GM19035 (cell line): ENCODE data around the gene GREB1.

Experiments
- ATAC-seq: cut with Tn5 transposase; IDR thresholded peaks from one replicate; pipeline ENCODE4 v1.9.1; 2021; ENCODE audit not compliant: unreplicated experiment

GREB1 gene

DNA sequence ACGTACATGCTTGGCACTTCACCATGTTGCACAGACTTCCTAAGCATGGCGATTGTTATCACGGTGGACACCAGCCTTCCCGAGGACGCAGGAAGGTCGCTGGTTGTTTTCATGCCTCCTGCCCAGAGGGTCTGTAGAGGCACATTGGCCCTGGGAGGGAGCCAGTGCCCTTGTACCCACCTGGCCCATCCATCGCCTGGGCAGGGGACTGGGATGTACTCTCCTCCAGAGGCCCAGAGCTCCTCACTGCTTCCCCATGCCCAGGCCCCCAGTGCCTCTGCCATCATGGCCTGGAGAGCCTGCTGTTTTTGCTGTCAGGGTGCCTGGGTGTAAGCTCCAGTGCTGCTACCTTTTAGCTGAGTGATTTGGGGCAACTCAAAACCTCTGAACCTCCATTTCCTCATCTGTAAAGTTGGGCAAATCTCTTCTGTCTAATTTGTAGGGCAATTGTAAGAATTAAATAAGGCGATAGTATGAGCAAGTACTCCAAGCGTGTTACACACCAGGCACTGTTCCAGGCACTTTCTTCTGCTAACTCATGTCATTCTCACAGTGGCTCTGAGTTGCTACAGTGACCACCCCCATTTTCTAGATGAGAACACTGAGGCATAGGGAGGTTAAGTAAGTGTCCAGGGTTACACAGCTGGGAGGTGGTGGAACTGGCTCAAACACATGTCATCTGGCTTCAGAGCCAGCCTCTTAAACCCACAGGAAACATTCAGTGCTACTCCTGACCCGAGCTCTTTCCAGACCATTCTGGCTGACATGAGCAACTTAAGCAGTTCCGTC is 45.3 kb downstream of the GREB1 start:
- ATAC-seq: no peak

DNA sequence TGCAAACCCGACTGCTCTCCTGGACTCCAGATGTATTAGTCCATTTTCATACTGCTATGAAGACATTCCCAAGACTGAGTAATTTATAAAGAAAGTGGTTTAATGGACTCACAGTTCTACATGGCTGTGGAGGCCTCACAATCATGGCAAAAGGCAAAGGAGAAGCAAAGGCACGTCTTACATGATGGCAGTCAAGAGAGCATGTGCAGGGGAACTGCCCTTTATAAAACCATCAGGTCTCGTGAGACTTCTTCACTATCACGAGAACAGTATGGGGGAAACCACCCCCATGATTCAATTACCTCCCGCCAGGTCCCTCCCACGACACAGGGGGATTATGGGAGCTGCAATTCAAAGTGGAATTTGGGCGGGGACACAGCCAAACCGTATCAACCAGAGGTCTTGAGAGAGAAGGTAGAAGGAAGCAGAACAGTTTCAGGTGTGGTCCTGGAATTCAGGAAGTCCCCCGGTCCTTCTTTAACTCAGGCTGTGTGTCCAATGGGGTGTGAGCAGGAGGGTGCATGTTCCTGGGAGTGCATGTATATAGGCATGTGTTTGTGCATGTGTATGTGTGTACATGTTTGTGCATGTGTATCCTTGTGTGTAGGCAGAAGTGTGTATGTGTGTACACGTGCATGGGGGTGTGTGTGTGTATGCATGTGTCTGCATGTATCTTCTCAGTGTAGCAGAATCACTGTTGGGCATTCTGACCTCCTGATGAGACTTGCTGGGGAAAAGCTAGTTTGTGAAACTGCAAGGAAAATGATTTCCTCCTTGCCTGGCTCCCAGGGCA is 46.2 kb downstream of the GREB1 start:
- no peak for ATAC-seq

DNA sequence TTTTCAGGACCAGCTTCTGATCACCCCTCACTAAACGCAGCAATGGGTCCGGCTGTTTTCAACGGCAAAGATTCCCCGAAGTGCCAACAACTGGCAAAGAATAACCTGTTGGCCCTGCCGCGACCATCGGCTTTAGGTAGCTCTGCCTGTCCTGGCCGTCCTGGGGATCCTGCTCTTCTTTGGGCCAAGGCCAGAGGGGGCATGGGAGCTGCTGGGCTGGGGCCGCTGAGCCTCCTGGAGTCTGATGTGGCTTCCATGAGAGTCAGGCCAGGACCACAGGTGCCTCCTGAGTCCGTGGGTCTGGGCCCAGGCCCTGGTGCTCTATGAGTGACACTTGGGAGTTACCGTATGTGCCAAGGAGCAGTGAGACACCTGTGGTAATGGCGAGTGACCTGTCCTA is 46.9 kb downstream of the GREB1 start:
- no peak for ATAC-seq

DNA sequence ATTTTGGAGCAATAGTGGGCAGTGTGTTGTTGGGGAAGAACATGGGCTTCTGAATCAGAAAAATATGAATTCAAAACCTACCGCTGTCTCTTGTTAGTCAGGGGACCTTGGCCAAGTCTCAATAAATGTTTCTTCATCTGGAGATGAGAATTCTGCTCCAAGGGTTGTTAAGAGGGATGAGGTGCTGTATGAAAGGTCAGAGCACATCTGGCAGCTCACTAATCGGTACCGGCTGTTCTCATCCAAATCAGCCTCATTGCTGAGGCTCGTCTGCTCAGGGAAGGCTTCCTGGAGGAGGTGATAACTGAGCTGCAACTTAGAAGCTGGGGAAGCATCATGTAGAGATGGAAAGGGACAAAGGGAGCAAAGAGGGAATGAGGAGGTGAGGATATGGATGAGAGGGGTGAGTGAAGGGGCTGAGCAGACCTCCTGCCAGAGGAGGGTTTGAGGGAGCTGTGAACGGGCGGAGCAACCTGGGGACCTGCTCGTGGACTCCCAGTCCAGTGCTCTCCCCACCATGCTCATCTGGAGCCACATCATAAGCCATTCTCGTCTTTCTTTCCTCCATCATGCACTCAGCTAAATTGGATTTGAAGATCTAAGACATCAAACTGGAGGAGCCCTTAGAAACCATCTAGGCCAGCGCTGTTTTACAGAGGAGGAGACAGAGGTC is 47.4 kb downstream of the GREB1 start:
- no peak for ATAC-seq

DNA sequence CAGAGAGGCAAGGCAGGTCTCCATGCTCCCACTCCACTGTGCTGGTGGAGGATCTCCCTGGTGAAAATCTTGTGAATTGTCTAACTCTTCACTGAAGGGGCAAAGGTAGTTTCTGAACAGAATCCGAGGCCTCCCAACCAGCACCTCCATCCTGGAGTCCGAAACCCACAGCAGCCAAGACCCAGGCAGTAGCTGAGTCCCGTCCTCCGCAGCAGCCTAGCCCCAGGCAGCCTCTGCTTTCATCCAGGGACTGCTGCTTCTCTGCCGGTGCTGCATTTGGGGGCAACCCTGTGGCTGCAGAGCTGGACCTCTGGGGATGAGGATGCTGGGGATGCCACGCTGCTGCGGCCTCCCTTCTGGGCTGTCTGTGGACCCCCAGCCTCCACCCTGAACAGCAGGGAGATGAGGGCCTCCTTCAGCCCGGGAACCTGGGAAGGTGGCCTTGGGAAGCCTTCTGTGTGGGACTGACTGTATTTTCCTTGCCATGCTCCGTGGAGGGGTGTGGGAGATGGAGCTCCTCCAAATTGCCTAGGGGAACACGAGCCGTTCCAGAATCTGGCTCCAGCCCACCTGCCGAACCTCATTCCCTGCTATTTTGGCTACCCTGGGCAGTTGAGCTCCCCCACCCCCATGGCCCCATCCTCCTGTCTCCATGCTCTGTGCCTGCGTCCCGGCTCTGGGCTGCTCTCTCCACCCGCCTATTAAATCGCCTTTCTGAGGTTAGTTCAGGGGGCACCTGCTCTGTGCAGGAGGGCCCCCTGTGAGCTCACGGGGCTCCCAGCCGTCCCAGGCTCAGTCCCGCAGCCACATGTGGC is 48.2 kb downstream of the GREB1 start:
- no peak for ATAC-seq

DNA sequence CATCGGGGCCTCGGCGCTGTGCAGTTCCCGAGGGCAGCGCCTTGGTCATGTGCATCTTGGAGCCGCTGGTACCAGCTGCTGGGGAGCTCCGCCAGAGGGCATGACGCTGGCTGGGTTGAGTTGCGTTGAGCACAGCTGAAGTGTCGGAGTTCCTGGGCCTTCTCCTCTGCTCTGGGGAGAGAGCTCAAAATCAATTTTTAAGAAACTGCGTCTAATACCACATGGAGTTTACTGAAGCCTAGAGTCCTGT is 48.7 kb downstream of the GREB1 start:
- ATAC-seq: no peak

DNA sequence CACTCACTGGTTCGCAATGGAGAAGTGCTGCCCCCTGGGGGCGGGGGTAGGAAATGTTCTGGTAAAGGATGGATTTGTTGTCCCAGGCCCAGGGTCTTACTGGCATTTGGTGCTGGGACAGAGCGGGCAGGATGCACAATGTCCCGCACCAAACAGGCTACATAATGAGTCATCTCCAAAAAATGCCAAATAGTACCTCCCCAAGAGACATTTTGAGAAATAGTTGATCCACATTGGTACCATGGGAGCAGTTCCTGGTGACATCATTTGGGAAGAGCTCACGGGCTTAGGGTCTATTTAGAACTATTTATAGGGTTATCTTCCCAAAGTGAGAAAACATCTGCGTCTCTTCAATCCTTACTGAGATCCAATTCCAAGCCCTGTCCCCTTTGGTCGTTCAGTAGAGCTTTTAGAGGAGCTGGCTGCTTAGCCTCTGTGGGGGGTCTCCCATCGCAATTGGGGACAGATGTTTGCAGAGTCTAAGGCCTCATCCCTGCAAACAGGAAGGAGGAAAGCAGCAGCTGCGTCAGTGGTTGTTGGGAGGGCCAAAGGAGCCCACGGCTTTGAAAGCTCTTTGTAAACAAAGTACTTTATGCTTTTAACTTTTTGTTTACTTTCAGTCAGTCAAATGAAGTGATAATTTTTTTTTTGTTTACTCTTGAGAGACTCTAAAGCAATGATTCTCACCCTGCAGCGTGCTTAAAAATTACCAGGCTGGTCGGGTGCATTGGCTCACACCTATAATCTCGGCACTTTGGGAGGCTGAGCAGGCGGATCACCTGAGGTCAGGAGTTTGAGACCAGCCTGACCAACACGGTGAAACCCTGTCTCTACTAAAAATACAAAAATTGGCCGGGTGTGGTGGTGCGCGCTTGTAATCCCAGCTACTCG is 49.3 kb downstream of the GREB1 start:
- no peak for ATAC-seq

DNA sequence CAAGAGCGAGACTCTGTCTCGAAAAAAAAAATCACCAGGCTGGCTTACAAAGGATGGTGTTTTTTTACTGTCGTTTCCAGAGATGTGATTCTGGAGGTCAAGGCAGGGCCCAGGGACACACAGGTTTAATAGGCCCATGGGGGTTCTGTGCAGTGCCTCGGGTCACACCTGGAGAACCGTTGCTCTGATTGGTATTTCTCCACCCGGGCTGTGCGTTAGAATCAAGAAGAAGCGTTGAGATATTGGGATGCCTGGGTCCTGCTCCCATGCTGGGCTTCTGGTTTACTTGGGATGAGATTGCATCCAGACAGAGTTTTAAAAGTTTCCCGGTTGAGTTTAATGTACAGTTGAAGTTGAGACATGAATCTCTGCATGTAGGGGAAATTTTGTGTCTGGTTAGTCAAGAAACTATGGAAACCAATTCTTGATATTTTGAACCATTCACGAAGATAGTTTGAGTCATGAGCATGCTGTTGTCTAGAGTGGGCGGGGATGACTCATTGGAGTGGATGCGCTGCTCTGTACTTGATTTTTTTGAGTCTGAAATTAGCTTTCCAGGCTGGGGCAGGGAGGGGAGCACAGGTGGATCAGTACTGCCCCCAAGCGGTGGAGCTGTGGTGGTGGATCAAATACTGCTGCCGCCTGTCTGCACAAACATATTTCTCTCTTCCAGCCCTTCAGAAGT is 50.1 kb downstream of the GREB1 start:
- ATAC-seq: peak; percentile 79

DNA sequence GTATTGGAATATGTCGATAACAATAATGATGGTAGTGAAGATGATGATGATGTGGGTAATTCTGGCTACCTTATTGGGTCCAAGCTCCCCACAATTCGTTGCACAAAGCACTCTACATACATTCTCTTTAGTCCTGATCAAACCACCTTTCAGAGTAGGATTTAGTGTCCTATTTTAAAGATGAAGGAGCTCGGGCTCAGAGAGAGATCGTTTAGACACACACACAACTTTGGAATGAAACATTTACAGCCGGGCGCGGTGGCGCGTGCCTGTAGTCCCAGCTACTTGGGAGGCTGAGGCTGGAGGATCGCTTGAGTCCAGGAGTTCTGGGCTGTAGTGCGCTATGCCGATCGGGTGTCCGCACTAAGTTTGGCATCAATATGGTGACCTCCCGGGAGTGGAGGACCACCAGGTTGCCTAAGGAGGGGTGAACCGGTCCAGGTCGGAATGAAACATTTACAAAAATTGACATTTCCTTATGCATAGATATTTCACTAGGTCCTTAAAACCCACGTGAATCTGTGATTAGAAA is 50.7 kb downstream of the GREB1 start:
- ATAC-seq: no peak

DNA sequence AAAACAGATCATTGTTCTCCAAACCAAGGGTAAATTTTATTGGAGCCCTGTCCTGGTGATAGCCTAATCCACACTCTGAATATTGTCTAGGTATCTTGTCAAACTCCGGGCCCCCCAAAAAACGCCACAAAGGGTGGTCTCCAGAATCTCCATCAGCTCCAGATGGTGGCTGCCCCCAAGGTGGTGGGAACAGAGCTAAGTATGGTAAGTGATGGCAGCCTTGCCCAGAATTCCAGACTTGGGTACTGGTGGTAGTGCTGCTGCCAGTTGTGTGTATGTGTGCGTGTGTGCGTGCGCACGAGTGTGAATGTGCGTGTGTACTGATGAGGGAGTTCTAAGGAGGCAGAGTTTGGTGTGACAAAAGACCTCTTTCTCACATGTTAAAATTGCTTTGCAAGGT is 51.2 kb downstream of the GREB1 start:
- no peak for ATAC-seq

DNA sequence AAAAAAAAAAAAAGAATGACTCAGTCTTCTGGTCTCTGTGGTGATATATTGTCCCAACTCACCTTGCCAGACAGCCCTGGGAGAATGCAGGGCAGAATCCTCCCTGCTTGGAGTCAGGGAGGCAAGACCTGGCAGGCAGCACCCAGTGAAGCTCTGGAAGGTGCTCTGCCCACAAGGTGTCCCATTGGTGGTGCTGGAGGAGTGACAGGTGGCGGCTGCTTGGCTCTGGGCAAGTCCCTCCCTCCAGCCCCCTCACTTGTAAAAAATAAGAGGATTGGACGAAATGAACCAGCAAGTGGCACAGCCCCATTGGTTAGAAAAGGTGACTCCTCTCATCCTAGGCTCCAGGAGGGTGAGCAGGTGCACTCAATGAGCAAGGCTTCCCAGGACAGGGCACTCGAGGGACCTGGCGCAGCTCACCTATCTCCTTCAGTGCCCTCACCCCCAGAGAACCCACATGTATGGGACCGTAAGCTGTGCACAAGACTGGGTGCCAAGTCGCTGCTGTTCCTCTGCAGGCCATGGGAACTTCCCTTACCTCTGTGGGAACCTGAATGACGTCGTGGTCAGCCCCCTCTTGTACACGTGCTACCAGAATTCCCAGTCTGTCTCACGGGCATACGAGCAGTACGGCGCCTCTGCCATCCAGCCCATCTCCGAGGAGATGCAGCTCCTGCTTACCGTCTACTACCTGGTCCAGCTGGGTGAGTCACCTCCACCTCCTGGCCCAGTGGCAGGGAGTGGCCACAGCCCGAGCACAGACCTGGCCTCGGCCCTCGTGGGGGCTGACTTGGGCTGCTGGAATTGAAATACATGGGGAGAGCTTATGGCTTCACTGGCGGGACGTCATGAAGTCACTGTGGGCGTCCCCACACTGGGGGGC is 54.6 kb downstream of the GREB1 start:
- no peak for ATAC-seq

DNA sequence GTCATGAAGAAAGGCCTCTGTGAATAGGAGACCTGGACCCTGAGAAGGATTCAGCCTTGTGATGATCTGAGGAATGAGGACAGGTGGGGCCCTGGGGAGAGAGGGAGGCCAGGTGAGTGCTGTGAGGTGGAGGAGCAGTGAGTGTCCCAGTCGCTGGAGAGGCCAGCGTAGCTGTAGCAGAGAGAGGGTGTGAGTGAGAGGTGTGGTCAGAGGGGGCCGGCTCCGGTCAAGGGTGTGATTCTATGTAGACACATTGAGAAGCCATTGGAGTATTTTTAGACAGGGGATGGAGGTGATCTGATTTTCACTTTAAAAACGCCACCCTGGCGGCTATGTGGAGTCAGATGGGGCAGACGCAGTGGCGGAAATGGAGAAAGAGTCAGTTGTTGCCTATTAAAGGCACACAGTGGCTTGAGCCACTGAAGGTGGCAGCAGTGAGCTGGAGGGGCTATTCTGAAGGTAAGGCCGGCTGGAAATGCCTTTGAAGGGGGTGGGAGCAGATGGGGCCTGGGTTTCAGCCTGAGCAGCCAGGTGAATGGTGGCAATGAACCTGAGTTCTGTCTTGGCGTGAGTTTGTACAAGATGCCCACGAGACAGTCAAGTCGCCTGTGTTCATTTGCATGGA is 55.6 kb downstream of the GREB1 start:
- no peak for ATAC-seq

DNA sequence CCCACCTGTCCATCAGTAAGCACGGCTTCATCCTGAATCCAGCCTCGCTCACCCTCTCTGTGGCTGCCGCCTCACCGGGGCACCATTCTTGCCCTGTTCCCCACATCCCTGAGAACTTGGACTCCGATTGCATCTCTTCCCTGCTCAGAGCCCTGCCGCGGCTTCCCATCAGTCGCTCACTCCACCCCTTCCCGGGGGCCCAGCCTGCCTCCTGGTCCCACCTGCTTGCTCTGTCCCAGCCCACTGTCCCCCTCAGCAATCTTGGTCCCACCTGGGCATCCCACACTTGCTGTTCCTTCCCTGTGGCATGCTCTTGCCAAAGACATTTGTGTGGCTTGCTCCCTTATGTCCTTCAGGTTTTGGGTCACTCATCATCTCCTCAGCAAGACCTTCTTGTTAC is 56.3 kb downstream of the GREB1 start:
- no peak for ATAC-seq

DNA sequence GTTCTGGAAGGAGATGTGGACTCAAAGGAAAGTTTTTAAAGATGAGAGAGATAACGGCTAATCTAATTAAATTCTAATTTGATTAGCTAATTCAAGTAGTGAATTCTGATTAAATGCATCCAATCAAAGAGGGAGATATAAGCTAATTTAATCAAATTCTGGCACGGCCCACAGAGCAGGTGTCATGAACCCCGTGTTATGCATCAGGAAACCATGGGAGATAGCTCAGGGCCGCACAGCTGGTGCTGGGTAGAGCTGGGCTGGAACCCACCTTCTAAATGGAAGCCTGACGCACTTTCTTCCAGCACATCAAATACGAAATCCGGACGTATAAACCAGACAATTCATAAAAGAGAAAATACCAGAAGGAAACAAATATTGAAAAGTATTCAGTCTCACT is 57.2 kb downstream of the GREB1 start:
- ATAC-seq: no peak

DNA sequence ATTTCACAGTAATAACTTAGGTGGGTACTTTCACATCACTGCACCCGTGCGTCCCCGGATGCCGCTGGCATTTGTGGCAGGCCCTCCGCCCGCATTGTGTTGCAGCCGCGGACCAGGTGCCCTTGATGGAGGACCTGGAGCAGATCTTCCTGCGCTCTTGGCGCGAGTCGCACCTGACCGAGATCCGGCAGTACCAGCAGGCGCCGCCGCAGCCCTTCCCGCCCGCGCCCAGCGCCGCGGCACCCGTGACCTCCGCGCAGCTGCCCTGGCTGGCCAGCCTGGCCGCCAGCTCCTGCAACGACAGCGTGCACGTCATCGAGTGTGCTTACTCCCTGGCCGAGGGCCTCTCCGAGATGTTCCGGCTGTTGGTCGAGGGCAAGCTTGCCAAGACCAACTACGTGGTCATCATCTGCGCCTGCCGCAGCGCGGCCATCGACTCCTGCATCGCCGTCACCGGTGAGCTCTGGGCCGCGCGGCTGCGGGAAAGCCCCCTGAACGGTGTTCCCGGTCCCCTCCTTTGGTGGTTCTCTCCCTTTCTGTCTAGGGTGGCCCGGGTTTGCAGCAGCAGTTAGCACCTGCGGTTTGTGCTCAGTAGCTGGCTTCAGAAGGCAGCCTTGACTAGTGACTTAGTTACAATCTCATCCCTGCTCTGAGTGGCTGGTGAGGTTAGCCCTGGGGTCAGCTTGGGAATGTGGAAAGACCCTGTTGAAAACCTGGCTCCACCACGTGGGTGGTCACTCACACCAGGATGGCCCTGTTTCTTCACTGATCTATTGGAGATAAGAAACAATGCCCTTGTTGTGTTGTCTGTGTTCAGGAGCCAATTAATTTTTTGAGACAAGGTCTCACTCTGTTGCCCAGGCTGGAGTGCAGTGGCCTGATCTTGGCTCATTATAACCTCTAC is 59.1 kb downstream of the GREB1 start:
- ATAC-seq: no peak

DNA sequence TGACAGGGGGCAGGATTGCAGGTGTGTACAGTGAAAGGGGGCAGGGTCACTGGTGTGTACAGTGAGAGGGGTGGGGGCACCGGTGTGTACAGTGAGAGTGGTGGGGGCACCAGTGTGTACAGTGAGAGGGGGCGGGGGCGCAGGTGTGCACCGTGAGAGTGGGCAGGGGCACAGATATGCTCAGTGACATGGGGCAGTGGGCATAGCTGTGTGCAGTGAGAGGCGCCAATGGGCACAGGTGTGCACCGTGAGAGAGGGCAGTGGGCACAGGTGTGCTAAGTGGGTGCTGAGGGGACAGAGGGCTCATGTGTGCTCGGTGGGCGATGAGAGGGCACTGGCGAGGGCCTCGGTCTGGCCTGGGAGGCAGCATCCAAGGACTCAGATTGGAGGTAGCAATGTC is 63.0 kb downstream of the GREB1 start:
- no peak for ATAC-seq
